Measurements from ENCODE around the gene FAM53B. TPM values are rescaled to one million over a fixed set of nuclear protein-coding genes. Genes with fewer than 3 reads are reported as not detected.
"Not testable (repeated sequence)": the region's sequence is repeated elsewhere in the genome, so short reads cannot be mapped to it uniquely, and the experiment has no call there.

FAM53B gene
- total and polyA plus RNA-seq, 7 donors, result 9.6 to 36.6 (median 34.2) TPM

GRCh38 chr10:124588736-124589490 is 155.3 kb downstream of the FAM53B start:
- DNase-seq, result no peak
- TF ChIP-seq POLR2AphosphoS5 (IDR thresholded peaks at IDR 0.05), result peak in 3 of 4 donors; percentile 48 to 56 (median 55)
- peak in 1 of 4 donors; percentile 48 for TF ChIP-seq EP300 (IDR thresholded peaks at IDR 0.05)
- no peak for TF ChIP-seq POLR2A (IDR thresholded peaks at IDR 0.05)
- no peak for TF ChIP-seq CTCF (IDR thresholded peaks at IDR 0.05)
- intact Hi-C loops (cut with DNase I), result no loop called here
- Histone ChIP-seq H3K36me3 (no peaks in the 10 kb centered on the region), H3K27ac (peak overlapping the region; percentile 17 to 71 (median 52)), H3K4me1 (peaks cover 0 to 23% (median 20%) of the 10 kb centered on the region in 4 donors), H3K27me3 (no peaks in the 10 kb centered on the region), H3K9me3 (no peaks in the 10 kb centered on the region), H3K4me3 (no peak overlapping the region)
- WGBS, 2 donors, result 19 to 30% methylated on average over 15 of the region's 15 CpGs

- Histone ChIP-seq H3K27ac (peak overlapping the region in 3 of 4 donors; percentile 39 to 71 (median 57)), H3K4me1 (peaks cover 0 to 23% (median 20%) of the 10 kb centered on the region in 4 donors)
- H3K4me3 ChIP-seq; H3K36me3 ChIP-seq; DNase-seq; H3K9me3 ChIP-seq; intact Hi-C loops (cut with DNase I); H3K27me3 ChIP-seq: not testable (repeated sequence)
- WGBS, 2 donors, result 64 to 76% methylated on average over 6 of the region's 6 CpGs
These were observed 155.8 kb downstream of the FAM53B start for GRCh38 chr10:124588341-124588735.

- Histone ChIP-seq H3K4me3 (no peak overlapping the region), H3K27me3 (no peaks in the 10 kb centered on the region), H3K27ac (peak overlapping the region in 1 of 4 donors; percentile 71), H3K4me1 (peaks cover 0 to 23% (median 20%) of the 10 kb centered on the region in 4 donors), H3K36me3 (no peaks in the 10 kb centered on the region), H3K9me3 (no peaks in the 10 kb centered on the region)
- peak; percentile 50 for DNase-seq
- TF ChIP-seq CTCF (IDR thresholded peaks at IDR 0.05), result no peak
- WGBS, 2 donors, result 92 to 94% methylated on average over 11 of the region's 11 CpGs
- intact Hi-C loops (cut with DNase I), result no loop called here
These were observed 156.4 kb downstream of the FAM53B start for GRCh38 chr10:124587811-124588211.

- H3K27me3 ChIP-seq, result no peaks in the 10 kb centered on the region
- 57 to 89% methylated on average over 3 of the region's 3 CpGs for WGBS, 2 donors
- H3K27ac ChIP-seq, result no peak overlapping the region
- H3K36me3 ChIP-seq, result no peaks in the 10 kb centered on the region
- no peak overlapping the region for H3K4me3 ChIP-seq
- DNase-seq, result no peak
- no peak for TF ChIP-seq POLR2AphosphoS5 (IDR thresholded peaks at IDR 0.05)
- no peak for TF ChIP-seq POLR2A (IDR thresholded peaks at IDR 0.05)
- no peak for TF ChIP-seq CTCF (IDR thresholded peaks at IDR 0.05)
- intact Hi-C loops (cut with DNase I), result no loop called here
- H3K9me3 ChIP-seq, result no peaks in the 10 kb centered on the region
- H3K4me1 ChIP-seq, result peaks cover 0 to 23% (median 20%) of the 10 kb centered on the region in 4 donors
These were observed 158.0 kb downstream of the FAM53B start for GRCh38 chr10:124586142-124586541.

GRCh38 chr10:124579011-124579399 is 165.2 kb downstream of the FAM53B start:
- H3K27me3 ChIP-seq, result no peaks in the 10 kb centered on the region
- H3K27ac ChIP-seq, result no peak overlapping the region
- intact Hi-C loops (cut with DNase I), result no loop called here
- 87 to 90% methylated on average over 16 of the region's 16 CpGs for WGBS, 2 donors
- no peak overlapping the region for H3K4me3 ChIP-seq
- H3K9me3 ChIP-seq, result no peaks in the 10 kb centered on the region
- TF ChIP-seq POLR2AphosphoS5 (IDR thresholded peaks at IDR 0.05) (no peak), EP300 (IDR thresholded peaks at IDR 0.05) (no peak)
- DNase-seq, result peak; percentile 62
- no peaks in the 10 kb centered on the region for H3K36me3 ChIP-seq
- H3K4me1 ChIP-seq, result no peaks in the 10 kb centered on the region
